Activated T-cell treated with anti-CD3 and anti-CD28 coated beads for 24 hours (primary cell): Measurements from ENCODE around the gene IER5L.
"Not testable (repeated sequence)": the region's sequence is repeated elsewhere in the genome, so short reads cannot be mapped to it uniquely, and the experiment has no call there.

Experiments
- DNase-seq: peaks from one replicate; pipeline ENCODE4 v3.0.0-alpha.2; 2020; ENCODE audit warnings: low read depth

IER5L gene

GRCh38 chr9:129138476-129139232, 39.4 kb downstream of the IER5L start:
- no peak for DNase-seq

- no peak for DNase-seq
These were observed 40.0 kb downstream of the IER5L start for GRCh38 chr9:129138144-129138462.

GRCh38 chr9:129137292-129138143, 40.5 kb downstream of the IER5L start:
- DNase-seq: no peak

GRCh38 chr9:129136446-129137035, 41.5 kb downstream of the IER5L start:
- DNase-seq: no peak

GRCh38 chr9:129135476-129135875, 42.6 kb downstream of the IER5L start:
- no peak for DNase-seq

- DNase-seq: no peak
These were observed 45.0 kb downstream of the IER5L start for GRCh38 chr9:129133082-129133481.

- DNase-seq: peak; percentile 77
These were observed 46.5 kb downstream of the IER5L start for GRCh38 chr9:129131300-129132145.

- no peak for DNase-seq
These were observed 47.3 kb downstream of the IER5L start for GRCh38 chr9:129130791-129131190.

- DNase-seq: not testable (repeated sequence)
These were observed 47.8 kb downstream of the IER5L start for GRCh38 chr9:129130271-129130670.

- DNase-seq: no peak
These were observed 49.4 kb downstream of the IER5L start for GRCh38 chr9:129128689-129129088.

- no peak for DNase-seq
These were observed 51.1 kb downstream of the IER5L start for GRCh38 chr9:129126749-129127618.
